Skeletal muscle cell (primary cell): ENCODE results near the gene IGF1.

ENCODE experiments used
- DNase-seq: peaks from one replicate; pipeline ENCODE4 v3.0.0-alpha.2; 2010; ENCODE audit warnings: low read depth
- H3K4me3 ChIP-seq: 2 replicates; pipeline ENCODE4 v1.5.1; 2011; ENCODE audit warnings: low read depth, mild to moderate bottlenecking, control low read depth, low read length, moderate library complexity

IGF1 gene

GRCh38 chr12:102480406-102480805 is at the start of gene IGF1:
Gene IGF1 (minus strand): TSS chr12:102480563. CDS start chr12:102480381, 182 bp downstream.
- peak; percentile 16 for DNase-seq
- no peak within 1 kb of the TSS for H3K4me3 ChIP-seq

- no peak overlapping the region for H3K4me3 ChIP-seq
- DNase-seq: no peak
Observed at GRCh38 chr12:102528111-102528510, 47.7 kb upstream of the IGF1 start.

GRCh38 chr12:102527171-102527720 is 46.9 kb upstream of the IGF1 start:
- H3K4me3 ChIP-seq: no peak overlapping the region
- DNase-seq: no peak

- no peak for DNase-seq
- no peak overlapping the region for H3K4me3 ChIP-seq
Observed at GRCh38 chr12:102526656-102527055, 46.3 kb upstream of the IGF1 start.

GRCh38 chr12:102522768-102523167 is 42.4 kb upstream of the IGF1 start:
- no peak for DNase-seq
- no peak overlapping the region for H3K4me3 ChIP-seq

GRCh38 chr12:102521662-102522277 is 41.4 kb upstream of the IGF1 start:
- no peak overlapping the region for H3K4me3 ChIP-seq
- no peak for DNase-seq

GRCh38 chr12:102518871-102519270 is 38.5 kb upstream of the IGF1 start:
- no peak overlapping the region for H3K4me3 ChIP-seq
- no peak for DNase-seq

GRCh38 chr12:102514696-102515095 is 34.3 kb upstream of the IGF1 start:
- no peak for DNase-seq
- H3K4me3 ChIP-seq: no peak overlapping the region

- H3K4me3 ChIP-seq: no peak overlapping the region
Observed at GRCh38 chr12:102513739-102514138, 33.4 kb upstream of the IGF1 start.

GRCh38 chr12:102513272-102513671 is 32.9 kb upstream of the IGF1 start:
- H3K4me3 ChIP-seq: no peak overlapping the region
- no peak for DNase-seq

More at GRCh38 chr12:102513739-102514138, 33.4 kb upstream of the IGF1 start:
- no peak for DNase-seq

- H3K4me3 ChIP-seq: no peak overlapping the region
- DNase-seq: no peak
Observed at GRCh38 chr12:102512523-102512922, 32.2 kb upstream of the IGF1 start.

- no peak for DNase-seq
Observed at GRCh38 chr12:102511575-102511974, 31.2 kb upstream of the IGF1 start.

GRCh38 chr12:102510463-102510862 is 30.1 kb upstream of the IGF1 start:
- H3K4me3 ChIP-seq: no peak overlapping the region
- DNase-seq: no peak

More at GRCh38 chr12:102511575-102511974, 31.2 kb upstream of the IGF1 start:
- no peak overlapping the region for H3K4me3 ChIP-seq

GRCh38 chr12:102510031-102510430 is 29.7 kb upstream of the IGF1 start:
- no peak overlapping the region for H3K4me3 ChIP-seq
- no peak for DNase-seq

- no peak for DNase-seq
- H3K4me3 ChIP-seq: no peak overlapping the region
Observed at GRCh38 chr12:102509123-102509626, 28.8 kb upstream of the IGF1 start.

- H3K4me3 ChIP-seq: no peak overlapping the region
- no peak for DNase-seq
Observed at GRCh38 chr12:102508052-102508451, 27.7 kb upstream of the IGF1 start.

- no peak for DNase-seq
- H3K4me3 ChIP-seq: no peak overlapping the region
Observed at GRCh38 chr12:102507301-102507700, 26.9 kb upstream of the IGF1 start.

GRCh38 chr12:102504871-102505270 is 24.5 kb upstream of the IGF1 start:
- H3K4me3 ChIP-seq: no peak overlapping the region
- DNase-seq: no peak

GRCh38 chr12:102504280-102504679 is 23.9 kb upstream of the IGF1 start:
- no peak for DNase-seq
- no peak overlapping the region for H3K4me3 ChIP-seq

GRCh38 chr12:102503831-102504230 is 23.5 kb upstream of the IGF1 start:
- no peak for DNase-seq
- no peak overlapping the region for H3K4me3 ChIP-seq

GRCh38 chr12:102503056-102503681 is 22.8 kb upstream of the IGF1 start:
- no peak overlapping the region for H3K4me3 ChIP-seq
- no peak for DNase-seq
